ENCODE measurements around the gene TBC1D8. TPM values are rescaled to one million over a fixed set of nuclear protein-coding genes. Genes with fewer than 3 reads are reported as not detected.
A peak's percentile ranks its signal among the peaks of the same experiment; 100 is the strongest.

Gene TBC1D8
- total RNA-seq (ENCODE audit: low replicate concordance) = 3.9 and 4.1 TPM in 2 replicates

DNA sequence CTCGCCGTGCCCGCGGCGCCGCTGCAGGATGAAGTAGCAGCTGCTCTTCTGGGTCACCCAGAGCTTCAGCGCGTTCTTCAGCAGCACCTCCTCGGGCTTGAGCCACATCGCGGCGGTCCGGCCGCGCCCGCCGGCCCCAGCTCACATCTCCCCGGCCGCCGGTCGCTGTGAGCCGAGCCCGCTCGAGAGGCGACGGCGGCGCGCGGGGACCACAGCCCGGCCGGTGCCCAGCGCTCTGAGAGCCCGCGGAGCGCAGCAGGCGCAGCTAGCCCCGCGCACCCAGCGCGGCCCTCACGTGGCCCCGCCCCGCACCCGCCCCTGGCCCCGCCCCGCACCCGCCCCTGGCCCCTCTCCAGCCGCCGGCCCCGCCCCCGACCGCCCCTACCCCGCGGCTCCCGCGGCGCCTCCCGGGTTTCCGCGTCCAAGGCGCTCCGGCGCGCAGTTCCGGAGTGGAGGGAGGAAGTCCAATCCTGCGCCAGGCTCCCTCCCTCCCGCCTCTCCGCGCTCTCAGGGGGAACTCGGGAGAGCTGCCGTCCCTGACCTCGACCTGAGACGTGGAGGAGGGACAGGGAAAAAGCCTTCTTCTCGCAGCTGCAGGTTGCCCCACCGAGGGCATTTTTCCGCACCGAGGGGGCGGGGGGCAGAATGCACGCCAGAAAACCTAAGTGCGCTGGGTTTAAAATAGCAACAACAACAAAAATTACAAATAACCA lies at the start of gene TBC1D8:
Gene TBC1D8 (minus strand): TSS at position 237 of the 713 bp plus-strand sequence. CDS start 129 bp downstream, at position 108.
- peaks cover 29% of the 10 kb centered on the region for H3K4me1 Mint-ChIP-seq

DNA sequence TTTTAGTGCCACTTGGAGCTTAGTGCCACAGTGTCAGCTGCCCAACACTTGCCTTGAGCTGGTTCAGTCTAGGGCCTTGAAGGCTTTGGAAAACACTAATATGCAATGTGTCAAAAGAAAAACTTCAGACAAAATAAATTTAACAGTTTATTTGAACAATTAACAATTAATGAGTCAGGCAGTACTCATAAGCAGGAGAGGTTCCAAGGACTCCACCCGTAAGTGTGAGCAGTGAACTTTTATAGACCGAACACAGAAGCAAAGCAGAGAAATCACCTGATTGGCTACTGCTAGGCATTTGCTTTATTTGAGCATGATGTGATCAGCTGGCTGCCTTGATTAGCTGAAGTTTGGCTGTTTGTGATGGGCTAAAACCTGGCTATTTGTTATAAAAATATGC lies 49.5 kb upstream of the TBC1D8 start:
- no peak overlapping the region for H3K27ac ChIP-seq
- H3K9me3 Mint-ChIP-seq = no peaks in the 10 kb centered on the region
- DNase-seq (ENCODE audit: low spot score) = no peak
- no peak overlapping the region for H3K4me3 Mint-ChIP-seq
- H3K9ac ChIP-seq = no peak overlapping the region
- H3K27me3 Mint-ChIP-seq (ENCODE audit: insufficient read depth, low read depth) = no peaks in the 10 kb centered on the region
- H3K4me3 ChIP-seq = no peak overlapping the region
- no peaks in the 10 kb centered on the region for H3K9me3 ChIP-seq (ENCODE audit: low read depth)
- H4K20me1 ChIP-seq (ENCODE audit: low read depth) = no peaks in the 10 kb centered on the region
- no peaks in the 10 kb centered on the region for H3K27me3 ChIP-seq
- no peak overlapping the region for H3K27ac Mint-ChIP-seq
- no peaks in the 10 kb centered on the region for H3K4me1 Mint-ChIP-seq
- H3K36me3 Mint-ChIP-seq = no peaks in the 10 kb centered on the region
- TF ChIP-seq EZH2phosphoT487 (IDR thresholded peaks at IDR 0.05) = no peak
- no peak for TF ChIP-seq EZH2 (IDR thresholded peaks at IDR 0.05)
- TF ChIP-seq CTCF (IDR thresholded peaks at IDR 0.05) = no peak
- H3K4me2 ChIP-seq = no peak overlapping the region
- no peaks in the 10 kb centered on the region for H3K4me1 ChIP-seq
- H2AFZ ChIP-seq (replicated peaks) = no peak overlapping the region
- H3K79me2 ChIP-seq (ENCODE audit: low read depth) = no peaks in the 10 kb centered on the region
- no peaks in the 10 kb centered on the region for H3F3A ChIP-seq (ENCODE audit: low read depth)
- H3K36me3 ChIP-seq = no peaks in the 10 kb centered on the region

More for the DNA sequence above, at the start of gene TBC1D8:
- Histone ChIP-seq H3K9ac (no peak within 1 kb of the TSS), H3K79me2 (ENCODE audit: low read depth) (no peaks in the 10 kb centered on the region), H3K4me1 (peaks cover 11% of the 10 kb centered on the region), H4K20me1 (ENCODE audit: low read depth) (peaks cover 25% of the 10 kb centered on the region), H2AFZ (replicated peaks) (peak within 1 kb of the TSS; percentile 97), H3F3A (ENCODE audit: low read depth) (peaks cover 27% of the 10 kb centered on the region), H3K36me3 (no peaks in the 10 kb centered on the region), H3K27me3 (peaks cover 76% of the 10 kb centered on the region), H3K4me2 (peak within 1 kb of the TSS; percentile 91), H3K27ac (no peak within 1 kb of the TSS), H3K9me3 (ENCODE audit: low read depth) (no peaks in the 10 kb centered on the region), H3K4me3 (peak within 1 kb of the TSS; percentile 53)
- Mint-ChIP-seq H3K4me3 (peak within 1 kb of the TSS; percentile 87), H3K36me3 (no peaks in the 10 kb centered on the region), H3K9me3 (no peaks in the 10 kb centered on the region), H3K27ac (no peak within 1 kb of the TSS), H3K27me3 (ENCODE audit: insufficient read depth, low read depth) (peaks cover 24% of the 10 kb centered on the region)
- peak; percentile 89 for DNase-seq (ENCODE audit: low spot score)
- TF ChIP-seq EZH2phosphoT487 (IDR thresholded peaks at IDR 0.05) (no peak), CTCF (IDR thresholded peaks at IDR 0.05) (no peak), EZH2 (IDR thresholded peaks at IDR 0.05) (no peak)

- TF ChIP-seq EZH2phosphoT487 (IDR thresholded peaks at IDR 0.05) (no peak), CTCF (IDR thresholded peaks at IDR 0.05) (no peak), EZH2 (IDR thresholded peaks at IDR 0.05) (no peak)
- H3K9me3 Mint-ChIP-seq = no peaks in the 10 kb centered on the region
- DNase-seq (ENCODE audit: low spot score) = no peak
- Histone ChIP-seq H3F3A (ENCODE audit: low read depth) (no peaks in the 10 kb centered on the region), H3K79me2 (ENCODE audit: low read depth) (no peaks in the 10 kb centered on the region), H3K27me3 (no peaks in the 10 kb centered on the region), H2AFZ (replicated peaks) (no peak overlapping the region), H3K27ac (no peak overlapping the region), H3K4me1 (no peaks in the 10 kb centered on the region), H4K20me1 (ENCODE audit: low read depth) (no peaks in the 10 kb centered on the region), H3K36me3 (no peaks in the 10 kb centered on the region), H3K4me3 (no peak overlapping the region), H3K4me2 (no peak overlapping the region), H3K9ac (no peak overlapping the region), H3K9me3 (ENCODE audit: low read depth) (no peaks in the 10 kb centered on the region)
- H3K27me3 Mint-ChIP-seq (ENCODE audit: insufficient read depth, low read depth) = no peaks in the 10 kb centered on the region
- no peak overlapping the region for H3K27ac Mint-ChIP-seq
- H3K36me3 Mint-ChIP-seq = no peaks in the 10 kb centered on the region
- H3K4me3 Mint-ChIP-seq = no peak overlapping the region
- H3K4me1 Mint-ChIP-seq = no peaks in the 10 kb centered on the region
Observed at GRCh38 chr2:101199251-101199791, 48.1 kb upstream of the TBC1D8 start.

Data from neural progenitor cell (in vitro differentiated cells).